GM21825 (cell line): ENCODE data around the gene SPATA46.

Experiments used
- ATAC-seq: cut with Tn5 transposase; IDR thresholded peaks from one replicate; pipeline ENCODE4 v1.9.1; 2021; ENCODE audit warnings: mild to moderate bottlenecking, moderate library complexity; ENCODE audit not compliant: unreplicated experiment

The SPATA46 gene

GRCh38 chr1:162375463-162375862, 1.2 kb downstream of the SPATA46 start:
- no peak for ATAC-seq

- ATAC-seq, result no peak
These were observed 2.2 kb downstream of the SPATA46 start for GRCh38 chr1:162374406-162374805.

GRCh38 chr1:162373541-162374260, 3.0 kb downstream of the SPATA46 start:
- ATAC-seq, result no peak

- ATAC-seq, result no peak
These were observed 3.6 kb downstream of the SPATA46 start for GRCh38 chr1:162373072-162373427.

GRCh38 chr1:162372159-162373071, 4.2 kb downstream of the SPATA46 start:
- ATAC-seq, result no peak

GRCh38 chr1:162371611-162372010, 5.0 kb downstream of the SPATA46 start:
- ATAC-seq, result no peak

- ATAC-seq, result no peak
These were observed 5.9 kb downstream of the SPATA46 start for GRCh38 chr1:162370721-162371120.

- no peak for ATAC-seq
These were observed 6.5 kb downstream of the SPATA46 start for GRCh38 chr1:162370161-162370560.

GRCh38 chr1:162369571-162369970, 7.1 kb downstream of the SPATA46 start:
- no peak for ATAC-seq

GRCh38 chr1:162368451-162368850, 8.2 kb downstream of the SPATA46 start:
- no peak for ATAC-seq

- no peak for ATAC-seq
These were observed 8.9 kb downstream of the SPATA46 start for GRCh38 chr1:162367772-162368171.

- ATAC-seq, result no peak
These were observed 9.6 kb downstream of the SPATA46 start for GRCh38 chr1:162367073-162367472.

- ATAC-seq, result no peak
These were observed 10.0 kb downstream of the SPATA46 start for GRCh38 chr1:162366671-162367070.

GRCh38 chr1:162366149-162366548, 10.5 kb downstream of the SPATA46 start:
- no peak for ATAC-seq

- ATAC-seq, result no peak
These were observed 11.2 kb downstream of the SPATA46 start for GRCh38 chr1:162365284-162366020.

GRCh38 chr1:162364498-162364897, 12.2 kb downstream of the SPATA46 start:
- no peak for ATAC-seq

- ATAC-seq, result no peak
These were observed 12.8 kb downstream of the SPATA46 start for GRCh38 chr1:162363823-162364222.

GRCh38 chr1:162361349-162361748, 15.3 kb downstream of the SPATA46 start:
- peak; percentile 38 for ATAC-seq

- no peak for ATAC-seq
These were observed 15.8 kb downstream of the SPATA46 start for GRCh38 chr1:162360874-162361260.

- ATAC-seq, result no peak
These were observed 16.3 kb downstream of the SPATA46 start for GRCh38 chr1:162360237-162360873.
